Mammary epithelial cell (primary cell): ENCODE results near the gene STUB1.

ENCODE experiments used
- EZH2 ChIP-seq: IDR thresholded peaks from 2 replicates; pipeline ENCODE4 v1.6.1; 2012; ENCODE audit warnings: low read length, inconsistent platforms, borderline replicate concordance
- TF ChIP-seq, protein P1 (sequence below), 2 donors: IDR thresholded peaks in 1 of 2; conservative IDR thresholded peaks in 1 of 2; 2 replicates each; pipeline ENCODE4 v1.5.1; 2011 to 2012; ENCODE audit warnings: inconsistent platforms in 2 of 2, low read length in 2 of 2, mild to moderate bottlenecking in 2 of 2, control low read depth in 1 of 2, low read depth in 1 of 2; ENCODE audit not compliant: insufficient read depth in 1 of 2; ENCODE audit errors: extremely low read depth in 1 of 2

- TF ChIP-seq EZH2, result no peak
- TF ChIP-seq, protein P1, sequence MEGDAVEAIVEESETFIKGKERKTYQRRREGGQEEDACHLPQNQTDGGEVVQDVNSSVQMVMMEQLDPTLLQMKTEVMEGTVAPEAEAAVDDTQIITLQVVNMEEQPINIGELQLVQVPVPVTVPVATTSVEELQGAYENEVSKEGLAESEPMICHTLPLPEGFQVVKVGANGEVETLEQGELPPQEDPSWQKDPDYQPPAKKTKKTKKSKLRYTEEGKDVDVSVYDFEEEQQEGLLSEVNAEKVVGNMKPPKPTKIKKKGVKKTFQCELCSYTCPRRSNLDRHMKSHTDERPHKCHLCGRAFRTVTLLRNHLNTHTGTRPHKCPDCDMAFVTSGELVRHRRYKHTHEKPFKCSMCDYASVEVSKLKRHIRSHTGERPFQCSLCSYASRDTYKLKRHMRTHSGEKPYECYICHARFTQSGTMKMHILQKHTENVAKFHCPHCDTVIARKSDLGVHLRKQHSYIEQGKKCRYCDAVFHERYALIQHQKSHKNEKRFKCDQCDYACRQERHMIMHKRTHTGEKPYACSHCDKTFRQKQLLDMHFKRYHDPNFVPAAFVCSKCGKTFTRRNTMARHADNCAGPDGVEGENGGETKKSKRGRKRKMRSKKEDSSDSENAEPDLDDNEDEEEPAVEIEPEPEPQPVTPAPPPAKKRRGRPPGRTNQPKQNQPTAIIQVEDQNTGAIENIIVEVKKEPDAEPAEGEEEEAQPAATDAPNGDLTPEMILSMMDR (conservative IDR thresholded peaks at IDR 0.05 in 1 of 2, IDR thresholded peaks at IDR 0.05 in 1 of 2; ENCODE audit: extremely low read depth in 1 of 2, insufficient read depth in 1 of 2, low read depth in 1 of 2, low read length in 2 of 2), result peak; percentile 59 to 64
Observed at GRCh38 chr16:667780-668518, 12.3 kb upstream of the STUB1 start, which contains the start of gene RHOT2.
